ENCODE measurements around the gene POR. TPM values are rescaled to one million over a fixed set of nuclear protein-coding genes. Genes with fewer than 3 reads are reported as not detected.

Gene POR
- total RNA-seq, 1 experiment from 2014 or later, result 151 TPM

- no peak for TF ChIP-seq ZMAT4 (CRISPR knock-in tag; IDR thresholded peaks at IDR 0.05)
- no peak for TF ChIP-seq E2F5 (CRISPR knock-in tag; IDR thresholded peaks at IDR 0.05)
- TF ChIP-seq KAT7 (CRISPR knock-in tag; IDR thresholded peaks at IDR 0.05; ENCODE audit: borderline replicate concordance), result no peak
- TF ChIP-seq TEAD4 (CRISPR knock-in tag; IDR thresholded peaks at IDR 0.05), result no peak
Observed at GRCh38 chr7:75892634-75893272, 22.2 kb upstream of the POR start (continued).

DNA sequence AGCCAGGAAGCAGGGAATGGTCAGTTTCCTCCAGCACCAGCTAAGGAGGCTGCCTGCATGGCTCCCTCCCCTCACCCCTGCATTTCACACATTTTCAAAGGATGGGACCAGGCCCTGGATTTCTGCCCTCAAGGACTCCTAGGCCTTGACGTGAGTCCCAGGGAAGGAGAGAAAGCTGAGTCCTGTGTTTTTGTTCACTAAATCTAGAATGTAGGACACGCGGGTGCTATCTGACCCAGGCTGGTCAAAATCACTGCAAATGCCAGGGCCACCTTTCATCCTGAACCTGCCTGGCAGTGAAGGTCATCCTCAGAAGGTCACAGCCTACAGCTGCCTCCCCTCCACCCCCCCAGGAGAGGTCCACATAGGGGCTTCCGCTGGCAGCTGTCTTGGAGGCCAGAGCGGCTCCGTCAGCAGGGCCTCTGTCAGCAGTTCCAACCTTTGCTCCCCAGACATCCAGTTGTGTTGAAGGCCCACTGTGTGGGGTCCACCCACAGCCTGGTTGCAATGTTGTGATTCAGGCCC, 18.1 kb upstream of the POR start:
- CTCF ChIA-PET, result no interaction called here
- H3K27me3 Mint-ChIP-seq (ENCODE audit: low read depth), result no peaks in the 10 kb centered on the region

More for the DNA sequence above, 18.1 kb upstream of the POR start:
- peaks cover 4% of the 10 kb centered on the region for H3K4me1 Mint-ChIP-seq
- DNase-seq (ENCODE audit: low spot score), result no peak
- no peaks in the 10 kb centered on the region for H3K9me3 Mint-ChIP-seq
- no peak overlapping the region for H3K27ac Mint-ChIP-seq
- POLR2A ChIA-PET, result no interaction called here
- no peak for TF ChIP-seq JUN (CRISPR knock-in tag; IDR thresholded peaks at IDR 0.05)
- TF ChIP-seq STAT6 (CRISPR knock-in tag; conservative IDR thresholded peaks at IDR 0.05; ENCODE audit: low read depth), result no peak
- no peak for TF ChIP-seq ZNF671 (CRISPR knock-in tag; IDR thresholded peaks at IDR 0.05)
- no peak for TF ChIP-seq EMX1 (CRISPR knock-in tag; IDR thresholded peaks at IDR 0.05)
- TF ChIP-seq ATF1 (CRISPR knock-in tag; IDR thresholded peaks at IDR 0.05), result no peak
- no peak for TF ChIP-seq ZNF425 (CRISPR knock-in tag; conservative IDR thresholded peaks at IDR 0.05)
- no peak for TF ChIP-seq HMGA2 (CRISPR knock-in tag; IDR thresholded peaks at IDR 0.05)
- no peak for TF ChIP-seq CREM (CRISPR knock-in tag; IDR thresholded peaks at IDR 0.05)
- TF ChIP-seq MLX (CRISPR knock-in tag; IDR thresholded peaks at IDR 0.05), result no peak
- TF ChIP-seq OVOL2 (CRISPR knock-in tag; IDR thresholded peaks at IDR 0.05; ENCODE audit: borderline replicate concordance), result no peak
- TF ChIP-seq HMGXB4 (CRISPR knock-in tag; IDR thresholded peaks at IDR 0.05), result no peak
- TF ChIP-seq E2F5 (CRISPR knock-in tag; IDR thresholded peaks at IDR 0.05), result no peak
- TF ChIP-seq ZNF512 (CRISPR knock-in tag; IDR thresholded peaks at IDR 0.05; ENCODE audit: borderline replicate concordance), result no peak
- TF ChIP-seq ZNF121 (CRISPR knock-in tag; IDR thresholded peaks at IDR 0.05), result no peak
- no peak for TF ChIP-seq ZMAT4 (CRISPR knock-in tag; IDR thresholded peaks at IDR 0.05)
- no peak for TF ChIP-seq ZNF219 (CRISPR knock-in tag; IDR thresholded peaks at IDR 0.05; ENCODE audit: borderline replicate concordance)
- no peak for TF ChIP-seq PRRX2 (CRISPR knock-in tag; IDR thresholded peaks at IDR 0.05)
- no peak for TF ChIP-seq ZBTB21 (CRISPR knock-in tag; IDR thresholded peaks at IDR 0.05; ENCODE audit: borderline replicate concordance)
- no peak for TF ChIP-seq GRHL2 (CRISPR knock-in tag; IDR thresholded peaks at IDR 0.05; ENCODE audit: insufficient replicate concordance, severe bottlenecking)
- TF ChIP-seq, protein P1, sequence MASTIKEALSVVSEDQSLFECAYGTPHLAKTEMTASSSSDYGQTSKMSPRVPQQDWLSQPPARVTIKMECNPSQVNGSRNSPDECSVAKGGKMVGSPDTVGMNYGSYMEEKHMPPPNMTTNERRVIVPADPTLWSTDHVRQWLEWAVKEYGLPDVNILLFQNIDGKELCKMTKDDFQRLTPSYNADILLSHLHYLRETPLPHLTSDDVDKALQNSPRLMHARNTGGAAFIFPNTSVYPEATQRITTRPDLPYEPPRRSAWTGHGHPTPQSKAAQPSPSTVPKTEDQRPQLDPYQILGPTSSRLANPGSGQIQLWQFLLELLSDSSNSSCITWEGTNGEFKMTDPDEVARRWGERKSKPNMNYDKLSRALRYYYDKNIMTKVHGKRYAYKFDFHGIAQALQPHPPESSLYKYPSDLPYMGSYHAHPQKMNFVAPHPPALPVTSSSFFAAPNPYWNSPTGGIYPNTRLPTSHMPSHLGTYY (CRISPR knock-in tag; IDR thresholded peaks at IDR 0.05), result no peak
- ATAC-seq, result no peak
- H3K36me3 Mint-ChIP-seq, result no peaks in the 10 kb centered on the region
- H3K4me3 Mint-ChIP-seq, result no peak overlapping the region

All from WTC11 (cell line).